Activated naive CD4-positive, alpha-beta T cell treated with anti-CD3 and anti-CD28 coated beads for 36 hours (primary cell): ENCODE measurements around the gene BST2. TPM values are rescaled to one million over a fixed set of nuclear protein-coding genes. Genes with fewer than 3 reads are reported as not detected.
"Not testable (repeated sequence)": the region's sequence is repeated elsewhere in the genome, so short reads cannot be mapped to it uniquely, and the experiment has no call there.

Source experiments
- CTCF ChIA-PET: fragments of 350-600 bp; sonication (Branson Sonifier 250); formaldehyde crosslinking; loops from one replicate; lab custom pipeline; 2021; ENCODE audit warnings: antibody characterized with exemption; lab: Charles Lee
- DNase-seq: peaks from one replicate; pipeline ENCODE4 v3.0.0-alpha.2; 2020
- H3K27ac Mint-ChIP-seq: one replicate; pipeline ENCODE4 v1.8.0; 2021; ENCODE audit warnings: mild to moderate bottlenecking, mixed read lengths
- H3K27me3 Mint-ChIP-seq: one replicate; pipeline ENCODE4 v1.8.0; 2021; ENCODE audit warnings: low read depth, mixed read lengths
- H3K36me3 Mint-ChIP-seq: one replicate; pipeline ENCODE4 v1.8.0; 2021; ENCODE audit warnings: low read depth, mixed read lengths
- H3K4me1 Mint-ChIP-seq: one replicate; pipeline ENCODE4 v1.8.0; 2021; ENCODE audit warnings: low read depth, mixed read lengths
- H3K4me3 Mint-ChIP-seq: one replicate; pipeline ENCODE4 v1.8.0; 2021; ENCODE audit warnings: mild to moderate bottlenecking, moderate library complexity, mixed read lengths
- H3K9me3 Mint-ChIP-seq: one replicate; pipeline ENCODE4 v1.8.0; 2021; ENCODE audit warnings: mixed read lengths
- intact Hi-C: fragments of 100-400 bp; cut with micrococcal nuclease; formaldehyde crosslinking; loops from one replicate; pipeline ENCODE4 v1.15.1; 2023
- total RNA-seq, 2 experiments: library from RNA; stranded (reverse); gene quantifications; one replicate each; pipeline ENCODE4 v1.2.3, GENCODE V29; 2021

BST2 gene
- total RNA-seq, 2 experiments from 2014 or later: 117 to 121 TPM

DNA sequence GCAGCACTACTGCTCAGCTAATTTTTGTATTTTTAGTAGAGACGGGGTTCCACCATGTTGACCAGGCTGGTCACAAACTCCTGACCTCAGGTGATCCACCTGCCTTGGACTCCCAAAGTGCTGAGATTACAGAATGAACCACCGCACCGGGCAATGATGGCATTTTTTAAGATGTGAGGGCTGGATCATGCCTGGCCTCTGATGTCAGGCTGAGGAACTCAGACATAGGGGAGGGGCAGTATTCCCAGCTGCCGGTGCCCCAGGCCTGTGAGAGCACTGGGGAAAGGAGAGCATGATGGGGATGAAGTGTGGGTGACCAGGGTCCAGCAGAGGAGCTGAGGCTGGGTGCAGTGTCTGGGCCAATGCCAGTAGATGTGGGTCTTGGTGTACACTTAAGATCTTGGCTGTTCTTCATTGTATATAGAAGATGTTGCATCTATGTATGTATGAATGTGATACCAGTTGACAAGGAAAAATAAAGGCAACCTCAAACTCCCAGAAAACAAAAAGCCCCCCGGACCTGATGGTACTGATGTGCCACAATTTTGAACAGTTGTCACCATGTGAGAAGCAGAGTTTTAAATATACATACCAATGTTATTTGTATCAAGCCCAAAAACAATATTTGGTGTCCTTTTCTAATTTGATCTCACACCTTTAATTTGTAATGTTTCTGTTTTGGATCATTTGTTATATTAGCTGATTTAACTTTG is 24.8 kb downstream of the BST2 start:
- H3K27ac Mint-ChIP-seq: no peak overlapping the region
- H3K27me3 Mint-ChIP-seq: peaks cover 8% of the 10 kb centered on the region
- intact Hi-C loops: loop anchor here (10.0 kb wide), 1 partner anchor 606 kb away; no protein-coding TSS in a partner anchor

DNA sequence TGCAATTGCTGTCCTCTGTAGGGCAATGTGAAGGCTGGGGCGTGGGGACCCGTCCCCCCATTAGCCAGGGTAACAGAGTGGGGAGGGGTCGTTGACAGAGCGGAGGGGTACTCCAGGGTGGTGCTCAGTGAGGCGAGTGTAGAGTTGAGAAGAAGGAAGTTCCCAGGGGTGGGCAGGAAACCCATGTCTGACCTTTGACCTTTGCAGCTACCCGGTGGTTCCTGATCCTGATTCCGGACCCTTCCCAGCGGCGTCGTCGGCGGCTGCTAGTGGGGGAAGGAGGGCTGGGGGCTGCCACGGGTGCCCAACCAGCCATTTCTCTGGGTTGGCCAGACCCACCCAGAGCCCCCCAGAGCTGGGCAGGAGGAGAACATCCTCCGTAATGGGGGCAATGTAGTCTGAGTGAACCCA is 26.2 kb downstream of the BST2 start:
- Mint-ChIP-seq H3K4me3 (no peak overlapping the region), H3K27ac (no peak overlapping the region), H3K36me3 (no peaks in the 10 kb centered on the region), H3K9me3 (peaks cover 7% of the 10 kb centered on the region), H3K27me3 (peaks cover 8% of the 10 kb centered on the region), H3K4me1 (peaks cover 8% of the 10 kb centered on the region)
- no peak for DNase-seq
- intact Hi-C loops: no loop called here
- CTCF ChIA-PET: no interaction called here

More for the DNA sequence above, 24.8 kb downstream of the BST2 start:
- H3K4me3 Mint-ChIP-seq: no peak overlapping the region
- no peaks in the 10 kb centered on the region for H3K36me3 Mint-ChIP-seq
- CTCF ChIA-PET: interaction anchor here (0.6 kb wide), 2 partner anchors 19 to 23 kb away, joined by 3 read pairs; no protein-coding TSS in a partner anchor
- H3K4me1 Mint-ChIP-seq: peaks cover 8% of the 10 kb centered on the region
- peaks cover 7% of the 10 kb centered on the region for H3K9me3 Mint-ChIP-seq
- DNase-seq: no peak

GRCh38 chr19:17378271-17378670 is 27.2 kb downstream of the BST2 start:
- Mint-ChIP-seq H3K27ac (no peak overlapping the region), H3K36me3 (no peaks in the 10 kb centered on the region), H3K9me3 (peaks cover 7% of the 10 kb centered on the region), H3K27me3 (peaks cover 8% of the 10 kb centered on the region), H3K4me1 (peaks cover 8% of the 10 kb centered on the region), H3K4me3 (no peak overlapping the region)
- intact Hi-C loops: no loop called here
- DNase-seq: no peak
- CTCF ChIA-PET: interaction anchor here (0.5 kb wide), 1 partner anchor 472 kb away, joined by 4 read pairs; no protein-coding TSS in a partner anchor

DNA sequence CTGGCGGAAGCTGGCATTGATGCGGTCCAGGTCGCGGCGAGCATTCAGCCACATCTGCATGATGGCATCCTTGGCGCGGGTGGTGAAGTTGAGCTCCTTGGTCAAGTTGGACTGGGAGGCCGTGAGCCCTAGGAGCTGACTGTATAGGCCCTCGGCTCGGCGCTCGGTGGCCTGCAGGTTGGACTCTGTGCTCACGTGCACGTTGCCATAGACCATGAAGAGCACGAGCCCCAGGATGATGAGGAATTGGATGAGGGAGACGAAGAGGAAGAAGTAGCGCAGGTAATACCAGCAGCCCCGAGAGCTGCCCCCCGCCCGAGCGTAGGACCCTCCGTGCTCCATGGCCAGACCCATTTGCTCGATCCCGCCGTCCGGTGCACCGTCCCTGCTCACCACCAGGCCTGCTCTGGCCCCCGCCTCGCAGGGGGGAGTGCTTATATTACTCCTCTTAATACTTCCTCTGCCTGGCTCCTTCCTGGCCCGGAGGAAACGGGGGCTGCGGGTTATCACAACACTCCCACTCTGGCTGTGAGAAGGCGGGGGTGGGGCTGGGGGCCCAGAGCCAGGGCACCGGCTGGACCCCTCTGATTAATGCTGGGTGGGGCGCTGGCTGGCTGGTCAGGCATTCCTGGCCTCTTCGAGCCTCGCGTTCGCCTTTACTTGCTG is 28.4 kb downstream of the BST2 start, which contains the start of gene PLVAP:
TSS of gene PLVAP (minus strand) at position 408 of the 666 bp plus-strand sequence. CDS start at position 354, 54 bp downstream.
- no peak for DNase-seq
- intact Hi-C loops: no loop called here
- no peak within 1 kb of the TSS for H3K27ac Mint-ChIP-seq
- peaks cover 8% of the 10 kb centered on the region for H3K27me3 Mint-ChIP-seq
- H3K36me3 Mint-ChIP-seq: no peaks in the 10 kb centered on the region
- no peak within 1 kb of the TSS for H3K4me3 Mint-ChIP-seq
- H3K9me3 Mint-ChIP-seq: peaks cover 7% of the 10 kb centered on the region
- peaks cover 3% of the 10 kb centered on the region for H3K4me1 Mint-ChIP-seq
- CTCF ChIA-PET: interaction anchor here (0.7 kb wide), 1 partner anchor 57 kb away, joined by 5 read pairs; no protein-coding TSS in a partner anchor

- CTCF ChIA-PET: no interaction called here
- Mint-ChIP-seq H3K27ac (no peak overlapping the region), H3K4me1 (peaks cover 6% of the 10 kb centered on the region), H3K4me3 (no peak overlapping the region), H3K36me3 (no peaks in the 10 kb centered on the region), H3K27me3 (peaks cover 7% of the 10 kb centered on the region), H3K9me3 (no peaks in the 10 kb centered on the region)
- intact Hi-C loops: no loop called here
- no peak for DNase-seq
Measured at GRCh38 chr19:17370026-17370587, 35.3 kb downstream of the BST2 start.

GRCh38 chr19:17365361-17365760 is 40.1 kb downstream of the BST2 start:
- CTCF ChIA-PET: interaction anchor here (0.6 to 1.4 kb wide), 4 partner anchors 18 to 96 kb away, joined by 3 to 4 read pairs (median 3); no protein-coding TSS in a partner anchor
- intact Hi-C loops: no loop called here
- H3K36me3 Mint-ChIP-seq: no peaks in the 10 kb centered on the region
- no peak overlapping the region for H3K4me3 Mint-ChIP-seq
- H3K9me3 Mint-ChIP-seq: no peaks in the 10 kb centered on the region
- no peak overlapping the region for H3K27ac Mint-ChIP-seq
- no peak for DNase-seq
- H3K4me1 Mint-ChIP-seq: peaks cover 4% of the 10 kb centered on the region
- peaks cover 4% of the 10 kb centered on the region for H3K27me3 Mint-ChIP-seq

- H3K9me3 Mint-ChIP-seq, intact Hi-C loops, H3K4me3 Mint-ChIP-seq, DNase-seq, H3K36me3 Mint-ChIP-seq, H3K4me1 Mint-ChIP-seq, H3K27me3 Mint-ChIP-seq, H3K27ac Mint-ChIP-seq: not testable (repeated sequence)
- CTCF ChIA-PET: interaction anchor here (1.0 kb wide), 1 partner anchor 22 kb away, joined by 4 read pairs; no protein-coding TSS in a partner anchor
Measured at GRCh38 chr19:17363852-17364605, 41.4 kb downstream of the BST2 start.

DNA sequence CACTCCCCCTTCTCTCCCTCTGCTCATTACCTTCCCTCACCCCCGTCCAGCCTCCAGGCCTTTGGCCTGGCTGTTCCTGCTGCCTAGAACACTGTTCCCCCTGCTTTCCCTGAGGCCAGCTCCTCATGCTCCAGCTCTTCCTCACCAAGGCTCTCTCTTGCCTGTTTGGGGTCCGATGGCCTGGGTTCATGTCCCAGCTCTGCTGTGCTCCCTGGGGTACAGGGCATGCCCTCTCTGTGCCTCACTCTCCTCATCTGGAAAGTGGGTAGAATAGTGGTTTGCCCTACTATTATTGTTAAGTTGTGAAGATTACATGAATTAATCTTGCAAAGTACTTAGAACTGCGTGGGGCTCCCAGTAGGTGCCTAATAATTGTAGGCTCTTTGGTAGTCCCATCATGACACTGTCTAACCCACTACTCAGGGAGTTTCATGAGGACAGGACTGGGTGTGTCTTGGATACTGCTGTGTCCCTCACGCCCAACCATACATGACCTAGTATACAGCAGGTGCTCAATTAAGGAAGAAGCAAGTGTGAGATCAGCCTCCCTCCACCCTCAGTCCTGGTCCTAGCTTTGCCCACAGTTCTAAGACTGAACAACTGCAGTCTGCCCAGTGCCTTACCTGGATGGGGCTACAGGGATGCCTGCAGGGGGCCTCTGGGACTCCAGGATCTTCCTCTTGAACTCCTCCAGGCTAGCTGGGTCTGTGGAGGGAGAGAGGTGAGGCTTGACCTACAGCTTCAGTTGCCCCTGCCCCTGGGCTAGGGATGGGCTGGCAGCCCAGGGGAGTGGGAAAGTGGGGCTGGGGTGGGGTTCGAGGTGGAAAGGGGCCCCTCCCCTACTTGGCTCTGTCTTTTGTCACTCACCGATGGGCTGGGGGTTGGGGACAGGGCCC is 45.3 kb downstream of the BST2 start:
- intact Hi-C loops: no loop called here
- Mint-ChIP-seq H3K9me3 (no peaks in the 10 kb centered on the region), H3K4me3 (no peak overlapping the region), H3K27me3 (no peaks in the 10 kb centered on the region), H3K27ac (no peak overlapping the region), H3K4me1 (no peaks in the 10 kb centered on the region), H3K36me3 (no peaks in the 10 kb centered on the region)
- no peak for DNase-seq
- CTCF ChIA-PET: interaction anchor here (1.1 kb wide), 1 partner anchor 26 kb away, joined by 3 read pairs; no protein-coding TSS in a partner anchor

- Mint-ChIP-seq H3K9me3 (no peaks in the 10 kb centered on the region), H3K36me3 (no peaks in the 10 kb centered on the region), H3K27ac (no peak overlapping the region), H3K4me1 (no peaks in the 10 kb centered on the region), H3K4me3 (no peak overlapping the region), H3K27me3 (no peaks in the 10 kb centered on the region)
- intact Hi-C loops: no loop called here
- DNase-seq: no peak
- CTCF ChIA-PET: interaction anchor here (0.7 kb wide), 1 partner anchor 155 kb away, joined by 3 read pairs; no protein-coding TSS in a partner anchor
Measured at GRCh38 chr19:17358395-17358794, 47.0 kb downstream of the BST2 start.

DNA sequence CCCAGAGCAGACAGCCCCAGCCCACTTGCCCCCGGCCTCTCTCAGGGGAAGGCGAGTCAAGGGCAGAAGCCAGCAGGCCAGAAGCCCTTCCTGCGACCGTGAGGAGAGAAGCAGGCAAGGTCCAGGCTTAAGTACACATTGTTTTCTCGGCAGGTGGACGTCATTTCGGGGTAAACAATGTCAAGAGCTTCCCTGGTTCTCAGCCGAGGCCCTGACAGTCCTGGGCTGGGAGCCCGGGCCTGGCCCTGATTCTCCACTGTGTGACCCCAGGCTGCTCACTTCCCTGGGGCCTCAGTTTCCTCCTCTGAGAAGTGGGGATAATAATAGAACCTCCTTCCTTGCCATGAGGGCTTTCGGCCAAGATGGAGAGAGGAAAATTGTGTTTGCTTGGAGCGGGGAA is 47.7 kb downstream of the BST2 start:
- Mint-ChIP-seq H3K36me3 (no peaks in the 10 kb centered on the region), H3K9me3 (no peaks in the 10 kb centered on the region)

DNA sequence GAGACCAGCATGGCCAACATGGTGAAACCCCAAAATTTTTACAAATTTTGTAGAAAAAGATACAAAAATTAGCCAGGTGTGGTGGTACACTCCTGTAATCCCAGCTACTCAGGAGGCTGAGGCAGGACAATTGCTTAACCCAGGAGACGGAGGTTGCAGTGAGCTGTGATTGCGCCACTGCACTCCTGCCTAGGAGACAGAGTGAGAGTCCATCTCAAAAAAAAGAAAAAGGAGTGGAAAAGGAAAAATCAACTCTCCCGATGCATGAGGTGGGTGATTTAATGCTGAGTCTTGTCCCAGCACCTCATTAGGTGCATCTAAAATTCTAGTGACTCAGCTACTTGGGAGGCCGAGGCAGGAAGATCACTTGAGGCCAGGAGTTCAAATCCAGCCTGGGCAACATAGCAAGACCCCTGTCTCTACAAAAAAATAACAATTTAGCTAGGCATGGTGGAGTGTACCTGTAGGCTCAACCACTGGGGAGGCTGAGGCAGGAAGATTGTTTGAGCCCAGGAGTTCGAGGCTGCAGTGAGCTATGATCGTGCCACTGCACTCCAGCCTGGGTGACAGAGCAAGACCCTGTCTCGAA is 48.3 kb downstream of the BST2 start:
- H3K36me3 Mint-ChIP-seq: no peaks in the 10 kb centered on the region
- no peak overlapping the region for H3K4me3 Mint-ChIP-seq
- CTCF ChIA-PET: interaction anchor here (0.6 to 1.4 kb wide), 2 partner anchors 10 to 12 kb away, joined by 3 to 4 read pairs; no protein-coding TSS in a partner anchor
- H3K4me1 Mint-ChIP-seq: no peaks in the 10 kb centered on the region
- DNase-seq: no peak
- no peak overlapping the region for H3K27ac Mint-ChIP-seq
- intact Hi-C loops: no loop called here
- H3K9me3 Mint-ChIP-seq: no peaks in the 10 kb centered on the region
- H3K27me3 Mint-ChIP-seq: no peaks in the 10 kb centered on the region

More for the DNA sequence above, 47.7 kb downstream of the BST2 start:
- no peak for DNase-seq
- no peaks in the 10 kb centered on the region for H3K4me1 Mint-ChIP-seq
- no peak overlapping the region for H3K4me3 Mint-ChIP-seq
- no peaks in the 10 kb centered on the region for H3K27me3 Mint-ChIP-seq
- intact Hi-C loops: no loop called here
- H3K27ac Mint-ChIP-seq: no peak overlapping the region
- CTCF ChIA-PET: no interaction called here
